ENCODE data around the gene MRPS21.

Gene MRPS21

GRCh38 chr1:150293433-150294253 is at the start of gene MRPS21:
Gene MRPS21 (plus strand): TSS chr1:150293861. CDS start chr1:150294367, 506 bp downstream.
- DNase-seq (ENCODE audit: low read depth, low spot score), result no peak

GRCh38 chr1:150249936-150250335 is 43.7 kb upstream of the MRPS21 start:
- no peak for DNase-seq (ENCODE audit: low read depth, low spot score)

GRCh38 chr1:150256198-150256553 is 37.5 kb upstream of the MRPS21 start:
- DNase-seq (ENCODE audit: low read depth, low spot score), result no peak

GRCh38 chr1:150256554-150257341 is 36.9 kb upstream of the MRPS21 start:
- DNase-seq (ENCODE audit: low read depth, low spot score), result no peak

DNA sequence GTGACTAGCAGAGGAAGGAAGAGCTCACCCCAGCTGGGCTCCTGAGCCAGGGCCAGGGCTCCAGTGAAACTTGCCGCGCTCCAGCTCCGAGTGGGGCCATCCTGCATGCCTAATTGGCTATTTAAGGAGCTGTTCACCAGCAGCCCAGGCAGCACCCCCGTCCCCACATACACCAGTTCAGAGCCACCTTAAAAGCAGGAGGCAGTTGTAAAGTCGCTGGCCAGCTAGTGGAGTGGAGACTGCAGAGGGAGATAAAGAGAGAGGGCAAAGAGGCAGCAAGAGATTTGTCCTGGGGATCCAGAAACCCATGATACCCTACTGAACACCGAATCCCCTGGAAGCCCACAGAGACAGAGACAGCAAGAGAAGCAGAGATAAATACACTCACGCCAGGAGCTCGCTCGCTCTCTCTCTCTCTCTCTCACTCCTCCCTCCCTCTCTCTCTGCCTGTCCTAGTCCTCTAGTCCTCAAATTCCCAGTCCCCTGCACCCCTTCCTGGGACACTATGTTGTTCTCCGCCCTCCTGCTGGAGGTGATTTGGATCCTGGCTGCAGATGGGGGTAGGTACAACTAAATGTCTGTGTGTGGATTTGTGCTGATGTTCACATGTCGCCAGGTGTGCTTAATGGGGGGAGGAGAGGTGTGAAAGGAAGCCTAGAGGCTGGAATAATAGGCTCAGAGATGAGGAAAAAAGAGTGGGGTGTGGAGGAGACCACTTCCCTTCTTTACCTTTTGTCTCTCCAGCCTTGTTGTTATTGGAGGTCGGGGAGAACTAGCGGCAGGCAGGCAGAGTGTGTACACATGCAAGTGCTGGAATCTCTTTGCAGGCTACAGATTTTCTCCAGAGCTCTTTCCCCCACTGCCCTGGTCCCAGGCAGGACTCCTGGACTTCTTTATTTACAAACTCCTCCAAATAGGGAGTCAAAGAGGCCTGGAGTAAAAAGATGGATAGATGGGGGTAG is 35.8 kb upstream of the MRPS21 start, which contains the start of gene CA14:
Gene CA14, plus strand, starts transcription at position 151 of the 962 bp plus-strand sequence. Its CDS starts 355 bp downstream, at position 506.
- no peak for DNase-seq (ENCODE audit: low read depth, low spot score)

DNA sequence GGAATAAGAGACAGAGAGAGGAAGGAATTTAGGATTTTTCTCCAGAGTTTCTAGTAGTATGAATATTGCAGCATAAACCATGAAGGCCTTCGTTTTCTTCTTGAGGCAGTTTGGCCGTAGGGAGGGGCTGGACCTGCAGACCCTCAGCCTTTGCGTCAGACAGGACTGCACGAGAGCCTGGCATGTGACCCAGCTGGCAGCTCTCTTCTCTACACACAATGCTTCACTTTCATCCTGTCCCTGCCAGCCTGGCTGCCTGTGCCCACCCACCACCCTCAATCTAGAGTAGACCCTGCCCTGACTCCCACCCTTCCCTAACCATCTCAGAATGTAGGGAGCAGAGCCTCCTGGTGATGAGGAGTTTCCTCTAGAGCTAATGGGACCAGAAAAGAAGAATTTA is 34.4 kb upstream of the MRPS21 start:
- DNase-seq (ENCODE audit: low read depth, low spot score), result no peak

GRCh38 chr1:150259758-150260669 is 33.6 kb upstream of the MRPS21 start:
- no peak for DNase-seq (ENCODE audit: low read depth, low spot score)

DNA sequence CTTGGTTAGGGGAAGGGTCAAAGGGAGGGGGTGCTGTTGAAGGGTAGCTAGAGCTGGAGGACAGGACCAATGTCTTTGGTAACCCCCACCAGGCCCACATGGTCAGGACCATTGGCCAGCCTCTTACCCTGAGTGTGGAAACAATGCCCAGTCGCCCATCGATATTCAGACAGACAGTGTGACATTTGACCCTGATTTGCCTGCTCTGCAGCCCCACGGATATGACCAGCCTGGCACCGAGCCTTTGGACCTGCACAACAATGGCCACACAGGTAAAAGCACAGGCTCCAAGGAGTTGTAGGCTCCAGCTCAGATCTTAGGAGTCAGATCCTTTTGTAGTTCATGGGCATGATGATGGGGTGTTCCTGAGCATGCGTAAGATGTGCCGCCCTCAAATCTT is 32.3 kb upstream of the MRPS21 start:
- no peak for DNase-seq (ENCODE audit: low read depth, low spot score)

DNA sequence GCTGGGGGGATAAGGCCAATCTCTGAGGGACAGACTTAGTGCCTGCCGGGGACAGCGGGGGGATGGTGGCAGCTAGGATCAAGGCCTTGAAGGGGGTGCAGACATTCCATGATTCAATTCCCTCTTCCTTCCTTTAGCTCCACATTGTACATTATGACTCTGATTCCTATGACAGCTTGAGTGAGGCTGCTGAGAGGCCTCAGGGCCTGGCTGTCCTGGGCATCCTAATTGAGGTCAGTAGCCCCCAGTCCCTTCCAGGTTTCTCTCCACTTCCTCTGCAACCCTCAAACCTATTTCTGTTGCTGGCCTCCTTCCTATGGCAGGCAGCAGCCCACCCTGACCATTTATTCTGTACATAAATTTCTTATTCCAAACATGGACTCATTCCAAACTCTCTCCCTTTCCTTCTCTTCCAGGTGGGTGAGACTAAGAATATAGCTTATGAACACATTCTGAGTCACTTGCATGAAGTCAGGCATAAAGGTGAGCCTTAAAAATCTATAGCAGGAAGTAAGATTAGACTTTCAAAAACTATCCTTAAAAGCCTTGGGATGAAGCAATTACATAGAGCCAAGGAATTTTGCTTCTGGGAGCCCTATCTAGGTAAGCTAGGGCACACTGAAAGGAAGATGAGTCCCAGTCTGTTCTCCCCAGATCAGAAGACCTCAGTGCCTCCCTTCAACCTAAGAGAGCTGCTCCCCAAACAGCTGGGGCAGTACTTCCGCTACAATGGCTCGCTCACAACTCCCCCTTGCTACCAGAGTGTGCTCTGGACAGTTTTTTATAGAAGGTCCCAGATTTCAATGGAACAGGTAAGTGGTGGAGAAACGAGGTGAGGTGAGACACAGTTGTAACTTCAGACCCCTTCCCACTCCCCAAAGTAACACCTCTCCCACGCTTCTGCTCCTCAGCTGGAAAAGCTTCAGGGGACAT is 31.0 kb upstream of the MRPS21 start:
- DNase-seq (ENCODE audit: low read depth, low spot score), result no peak

GRCh38 chr1:150263549-150263948 is 30.1 kb upstream of the MRPS21 start:
- no peak for DNase-seq (ENCODE audit: low read depth, low spot score)

- DNase-seq (ENCODE audit: low read depth, low spot score), result no peak
These were observed 25.8 kb upstream of the MRPS21 start for GRCh38 chr1:150267896-150268295.

GRCh38 chr1:150268340-150268704 is 25.3 kb upstream of the MRPS21 start:
- no peak for DNase-seq (ENCODE audit: low read depth, low spot score)

- DNase-seq (ENCODE audit: low read depth, low spot score), result peak; percentile 91
These were observed 24.8 kb upstream of the MRPS21 start, which contains the start of gene APH1A for GRCh38 chr1:150268705-150269403. Gene APH1A (minus strand): TSS chr1:150269016. CDS start chr1:150268810, 206 bp downstream.

DNA sequence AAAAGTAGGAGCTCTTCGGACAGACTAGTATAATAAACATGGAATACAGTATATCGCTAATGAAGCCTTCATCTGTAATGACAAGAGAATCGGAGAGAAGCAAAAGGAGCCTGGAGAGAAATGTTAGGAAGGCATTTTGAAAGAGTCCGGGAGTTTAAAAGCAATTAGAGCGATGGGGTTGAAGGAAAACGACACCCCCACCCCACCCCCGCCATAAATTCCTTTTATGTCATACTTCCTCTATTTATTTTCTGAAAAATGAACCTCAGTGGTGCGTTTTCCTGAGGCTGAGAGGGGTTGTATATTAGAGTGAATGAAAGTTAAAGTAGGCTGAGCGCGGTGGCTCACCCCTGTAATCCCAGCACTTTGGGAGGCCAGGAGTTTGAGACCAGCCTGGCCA is 24.2 kb upstream of the MRPS21 start:
- no peak for DNase-seq (ENCODE audit: low read depth, low spot score)

DNA sequence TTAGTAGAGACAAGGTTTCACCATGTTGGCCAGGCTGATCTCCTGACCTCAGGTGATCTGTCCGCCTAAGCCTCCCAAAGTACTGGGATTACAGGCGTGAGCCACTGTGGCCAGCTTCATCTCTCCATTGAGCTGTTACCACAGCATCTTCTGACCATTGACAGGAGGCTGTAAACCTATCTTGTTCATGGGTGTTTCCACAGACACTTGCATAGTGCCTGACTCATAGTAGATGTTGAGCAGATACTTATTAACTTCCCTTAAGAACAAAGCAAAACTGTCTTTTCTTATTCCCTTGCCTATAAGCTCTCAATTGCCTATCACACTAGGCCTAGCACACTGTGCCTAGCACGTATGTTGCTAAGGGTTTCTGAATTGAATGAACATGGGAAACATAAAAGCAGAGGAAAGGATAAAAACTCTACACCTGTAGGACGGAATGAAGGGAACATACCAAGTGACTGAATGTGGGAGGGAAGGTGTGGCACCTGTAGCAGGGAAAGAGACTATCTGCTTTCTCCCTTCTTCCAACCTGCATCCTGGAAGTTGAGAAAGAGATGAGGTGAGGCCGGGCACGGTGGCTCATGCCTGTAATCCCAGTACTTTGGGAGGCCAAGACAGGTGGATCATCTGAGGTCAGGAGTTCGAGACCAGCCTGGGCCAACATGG is 22.2 kb upstream of the MRPS21 start:
- DNase-seq (ENCODE audit: low read depth, low spot score), result no peak

DNA sequence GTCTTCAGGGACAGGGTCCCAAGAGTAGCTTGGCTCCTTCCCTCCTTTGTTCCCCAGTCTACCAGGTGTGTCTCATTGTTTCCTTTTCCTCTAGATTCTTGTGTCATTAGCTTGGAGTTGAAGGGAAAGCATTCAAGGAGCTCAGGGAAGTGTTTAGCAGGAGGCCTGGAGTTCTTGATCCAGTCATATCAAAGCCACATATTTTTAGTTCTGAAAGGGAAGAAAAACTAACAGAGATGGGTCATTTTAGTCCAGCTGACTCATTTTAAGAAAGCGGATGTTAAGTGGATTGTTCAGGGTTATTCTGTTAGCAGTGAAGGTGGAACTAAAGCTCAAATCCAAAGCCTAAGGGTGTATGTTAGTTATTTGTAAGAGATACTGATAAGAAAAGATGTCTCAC is 20.4 kb upstream of the MRPS21 start:
- no peak for DNase-seq (ENCODE audit: low read depth, low spot score)

GRCh38 chr1:150280138-150280707 is 13.4 kb upstream of the MRPS21 start:
- no peak for DNase-seq (ENCODE audit: low read depth, low spot score)

DNA sequence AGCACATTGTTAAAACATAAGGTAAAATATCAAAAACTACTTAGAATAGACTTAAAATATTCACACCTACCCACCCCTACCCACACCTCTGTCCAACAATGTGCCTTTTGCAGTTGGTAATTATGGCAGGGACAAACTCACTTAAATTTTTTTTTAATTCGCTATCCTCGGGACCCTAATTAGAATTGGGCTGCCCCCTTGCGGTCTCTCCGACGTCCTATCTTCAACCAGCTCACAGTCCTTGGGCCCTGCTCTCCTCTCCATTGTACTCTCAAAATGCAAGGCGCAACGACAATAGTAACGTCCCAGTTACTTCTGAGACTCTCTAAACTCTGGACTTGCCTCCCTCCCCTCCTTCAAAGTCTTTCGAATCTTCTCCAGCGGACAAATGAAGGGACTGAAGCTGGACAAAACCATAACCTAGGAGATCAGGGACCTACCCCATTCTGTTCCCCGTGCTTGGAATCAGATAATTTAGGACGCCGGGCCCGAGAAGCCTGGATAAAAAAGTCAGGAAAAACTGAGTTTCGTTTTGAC is 12.4 kb upstream of the MRPS21 start:
- no peak for DNase-seq (ENCODE audit: low read depth, low spot score)
